Renal cortical epithelial cell (primary cell): ENCODE measurements around the gene KCNK5. TPM values are rescaled to one million over a fixed set of nuclear protein-coding genes. Genes with fewer than 3 reads are reported as not detected.

ENCODE experiments used
- DNase-seq: peaks from one replicate; pipeline ENCODE4 v3.0.0-alpha.2; 2011; ENCODE audit warnings: low read depth
- total RNA-seq: library from RNA; depleted of rRNA; stranded (reverse); fragments of >200 nt; gene quantifications from 2 replicates; pipeline ENCODE4 v1.2.3, GENCODE V29; 2014

KCNK5 gene
- total RNA-seq, 1 donor from 2014 or later: 2.9 TPM

DNA sequence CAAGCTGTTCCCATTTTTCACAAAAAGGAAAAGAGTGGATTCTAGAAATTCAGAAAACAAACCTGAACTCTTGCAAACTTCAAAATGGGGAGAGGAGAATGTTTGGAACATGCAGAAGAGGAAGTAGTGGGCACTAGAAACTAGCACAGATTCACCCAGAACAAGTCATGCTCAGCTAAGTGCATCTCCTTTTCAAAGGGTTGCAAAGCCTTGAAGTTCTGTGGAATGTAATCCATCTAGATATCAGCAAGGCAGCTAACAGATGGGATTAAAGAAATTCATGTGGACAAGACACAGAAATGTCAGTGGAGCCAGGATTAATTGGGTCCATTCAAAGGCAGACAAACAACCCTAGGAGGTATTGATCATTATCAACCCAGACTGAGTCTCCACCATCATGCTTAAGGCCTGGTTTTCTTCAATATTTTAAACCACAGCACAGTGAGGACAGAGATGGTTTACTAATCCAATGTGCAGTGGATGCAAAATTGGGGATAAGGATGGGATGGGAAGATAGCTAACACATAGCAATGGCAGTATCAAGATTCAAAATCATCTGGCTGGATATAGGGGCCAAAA is 31.3 kb downstream of the KCNK5 start:
- no peak for DNase-seq

DNA sequence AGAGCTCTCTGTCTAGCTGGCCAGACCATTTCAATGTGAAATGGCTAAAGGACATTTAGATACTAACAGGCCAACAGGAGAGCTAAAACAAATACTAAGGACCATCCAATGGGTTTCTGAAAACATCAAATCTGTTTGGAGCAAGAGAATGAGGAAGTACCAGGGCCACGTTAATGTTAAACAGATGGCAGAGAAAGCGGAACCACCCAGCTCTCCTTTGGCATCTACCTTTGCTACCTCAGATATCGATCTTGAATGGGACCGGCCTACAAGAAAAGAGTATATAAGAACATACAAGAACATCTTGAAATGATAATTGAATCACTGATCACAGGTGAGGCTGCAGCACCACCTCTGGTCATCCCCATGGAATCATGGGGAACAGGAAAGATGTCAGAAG is 31.8 kb downstream of the KCNK5 start:
- no peak for DNase-seq

- no peak for DNase-seq
Observed at GRCh38 chr6:39196673-39197091, 32.6 kb downstream of the KCNK5 start.

DNA sequence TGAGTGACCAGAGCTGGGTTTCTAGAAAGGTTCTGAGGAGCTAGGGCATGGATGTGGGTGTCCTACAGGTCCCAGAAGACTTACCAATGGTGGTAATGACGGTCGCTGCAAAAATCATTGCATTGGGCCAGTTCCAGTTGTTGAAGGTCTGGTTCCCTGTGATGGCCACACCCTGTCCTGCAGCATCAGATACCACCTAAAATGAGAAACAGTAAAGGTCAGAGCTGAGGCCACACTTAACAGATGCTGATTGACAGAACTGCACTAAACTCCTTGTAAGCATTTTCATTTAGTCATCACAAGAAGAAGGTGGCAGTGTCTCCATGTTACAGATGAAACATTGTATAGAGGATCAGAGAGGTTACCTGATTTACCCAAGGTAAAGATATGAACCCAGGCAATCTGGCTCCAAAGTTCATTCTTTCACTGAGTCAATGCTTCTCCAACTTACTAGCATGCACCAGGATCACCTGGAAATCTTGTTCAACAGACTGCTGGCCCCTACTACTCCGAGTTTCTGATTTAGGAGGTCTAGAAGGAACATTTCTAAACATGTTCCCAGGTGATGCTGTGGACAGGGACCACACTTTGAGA is 33.4 kb downstream of the KCNK5 start:
- no peak for DNase-seq

GRCh38 chr6:39194466-39194865 is 34.8 kb downstream of the KCNK5 start:
- DNase-seq: no peak

GRCh38 chr6:39193201-39193791 is 36.0 kb downstream of the KCNK5 start:
- no peak for DNase-seq

- DNase-seq: no peak
Observed at GRCh38 chr6:39192736-39193135, 36.5 kb downstream of the KCNK5 start.

GRCh38 chr6:39191236-39191930 is 37.9 kb downstream of the KCNK5 start:
- DNase-seq: no peak

- no peak for DNase-seq
Observed at GRCh38 chr6:39190545-39191235, 38.6 kb downstream of the KCNK5 start.

GRCh38 chr6:39189915-39190544 is 39.2 kb downstream of the KCNK5 start:
- DNase-seq: no peak

DNA sequence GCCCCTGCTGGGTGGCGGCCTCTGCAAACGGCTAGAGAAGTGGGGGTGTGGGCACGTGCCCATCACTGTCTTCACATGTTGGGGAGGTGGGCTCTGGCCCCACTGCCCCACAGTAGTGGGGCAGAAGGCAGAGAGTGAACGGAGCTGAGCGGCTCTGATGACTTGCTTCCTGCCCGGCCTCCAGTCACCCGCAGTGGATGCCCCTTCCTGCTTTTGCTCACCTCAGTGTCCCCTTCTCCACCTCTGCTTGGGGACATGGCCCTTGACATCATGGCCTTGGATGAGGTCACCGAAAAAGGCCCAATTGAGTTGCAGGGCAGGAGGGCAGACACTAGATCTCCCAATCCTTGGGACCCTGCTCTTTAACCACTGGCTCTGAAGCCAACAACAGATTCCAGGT is 40.1 kb downstream of the KCNK5 start:
- no peak for DNase-seq

DNA sequence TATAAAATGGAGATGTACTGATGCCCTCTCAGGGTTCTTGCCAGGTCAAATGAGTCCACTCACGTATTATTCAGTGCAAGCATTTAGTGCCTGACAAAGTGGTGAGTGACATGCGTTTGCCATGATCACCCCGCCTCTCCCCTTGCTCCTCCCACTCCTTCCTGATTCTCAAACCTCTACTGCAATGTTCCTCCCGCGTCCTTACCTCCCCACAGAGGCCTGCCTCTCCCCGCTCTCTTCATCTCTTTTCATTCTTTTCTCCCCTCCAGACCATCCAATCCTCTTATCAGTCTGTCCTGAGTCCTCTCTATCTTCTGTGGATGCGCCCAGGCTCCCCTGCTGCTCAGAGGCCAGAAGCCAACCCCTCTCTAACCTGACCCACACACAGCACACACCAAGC is 40.7 kb downstream of the KCNK5 start:
- no peak for DNase-seq

DNA sequence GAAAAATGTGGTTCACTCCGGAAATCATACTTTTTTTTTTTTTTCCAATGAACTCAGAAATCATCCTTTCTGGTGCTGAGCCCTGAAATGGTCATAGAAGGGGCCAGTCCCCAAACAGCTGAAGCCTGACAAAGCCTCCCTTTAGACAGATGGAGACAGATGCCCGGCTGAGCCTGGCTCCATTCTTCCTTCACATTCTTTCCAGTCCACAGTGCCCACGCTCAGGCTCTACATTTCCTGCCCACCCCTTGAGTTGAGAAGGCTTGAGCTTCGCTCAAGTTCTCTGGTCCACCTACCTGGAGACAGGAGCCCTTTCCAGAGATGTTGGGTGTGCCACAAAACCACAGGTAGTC is 41.2 kb downstream of the KCNK5 start:
- DNase-seq: no peak

- DNase-seq: peak; percentile 77
Observed at GRCh38 chr6:39184906-39185580, 44.2 kb downstream of the KCNK5 start.

- DNase-seq: no peak
Observed at GRCh38 chr6:39182604-39183003, 46.7 kb downstream of the KCNK5 start.

GRCh38 chr6:39181826-39182225 is 47.4 kb downstream of the KCNK5 start:
- no peak for DNase-seq

- no peak for DNase-seq
Observed at GRCh38 chr6:39181333-39181732, 47.9 kb downstream of the KCNK5 start.

GRCh38 chr6:39178804-39179203 is 50.5 kb downstream of the KCNK5 start:
- no peak for DNase-seq

DNA sequence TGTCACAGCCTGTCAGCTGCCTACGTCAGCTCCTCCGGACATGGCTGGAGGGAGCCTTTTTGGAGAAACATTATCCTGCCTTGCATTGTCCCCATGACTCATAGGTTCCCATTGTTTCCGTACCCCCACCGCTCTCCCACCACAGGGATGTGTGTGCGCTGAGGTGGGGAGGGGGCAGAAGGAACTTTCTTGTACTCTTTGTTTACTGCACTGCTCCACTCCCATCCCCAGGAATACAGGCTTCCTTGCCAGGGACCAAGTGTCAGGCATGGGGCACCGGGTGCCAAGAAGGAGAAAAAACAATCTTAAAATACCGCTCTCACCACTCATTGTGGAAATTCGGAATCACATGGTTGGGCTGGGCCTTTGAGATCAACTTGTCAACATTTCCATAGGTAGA is 51.0 kb downstream of the KCNK5 start:
- no peak for DNase-seq

DNA sequence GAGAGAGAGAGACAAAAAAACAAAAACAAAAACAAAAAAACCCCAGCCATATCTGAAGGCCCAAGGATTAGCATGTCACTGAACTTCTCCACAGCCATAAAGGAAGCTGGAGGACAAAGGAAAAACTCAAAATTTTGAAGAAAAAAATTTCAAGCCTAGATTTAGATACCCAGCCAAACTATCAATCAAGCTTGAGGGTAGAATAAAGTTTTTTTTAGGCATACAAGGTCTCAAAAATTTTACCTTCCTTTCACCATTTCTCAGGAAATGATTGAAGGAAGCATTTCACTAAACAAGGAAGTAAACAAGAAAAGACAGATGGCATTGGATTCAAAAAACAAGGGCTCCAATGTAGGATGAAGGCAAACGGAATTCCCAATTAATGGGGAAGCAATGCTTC is 52.1 kb downstream of the KCNK5 start:
- DNase-seq: no peak

DNA sequence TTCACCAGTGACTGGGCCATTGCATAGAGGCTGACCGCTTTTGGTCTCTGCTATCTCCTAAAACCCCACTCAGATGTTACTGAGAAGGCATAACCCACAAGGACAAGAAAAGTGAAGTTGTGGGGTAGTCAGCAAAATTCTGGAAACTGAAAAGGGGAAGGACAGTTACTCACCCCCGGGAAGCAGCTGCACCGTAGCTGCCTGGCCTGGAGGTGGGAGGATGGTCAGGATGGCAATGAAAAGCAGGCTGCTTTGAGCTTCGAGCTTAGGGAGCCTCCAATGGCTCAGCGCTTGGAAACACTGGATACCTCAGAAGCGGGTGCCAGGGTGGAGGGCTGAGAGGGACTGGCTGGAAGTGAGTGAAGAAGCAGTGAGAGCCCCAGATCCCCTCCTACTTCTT is 56.0 kb downstream of the KCNK5 start:
- no peak for DNase-seq

GRCh38 chr6:39172377-39172757 is 56.9 kb downstream of the KCNK5 start:
- DNase-seq: no peak
